H1 (cell line): ENCODE data around the gene DENND5B. TPM values are rescaled to one million over a fixed set of nuclear protein-coding genes. Genes with fewer than 3 reads are reported as not detected.

Experiments
- CTCF ChIA-PET: fragments of 300-600 bp; sonication (Branson Sonifier 250); formaldehyde crosslinking; loops from one replicate; lab custom pipeline; 2021; ENCODE audit not compliant: partially characterized antibody; lab: Charles Lee
- POLR2A ChIA-PET: fragments of 300-600 bp; sonication (Branson Sonifier 250); formaldehyde crosslinking; loops from one replicate; lab custom pipeline; 2021; ENCODE audit warnings: inconsistent platforms; ENCODE audit not compliant: partially characterized antibody; lab: Charles Lee
- DNase-seq, 2 experiments: peaks; one replicate each; pipeline versions ENCODE4 v3.0.0 to v3.0.0-alpha.2; 2010 to 2022; ENCODE audit warnings: low spot score in 2 of 2, low read depth in 1 of 2, mixed read lengths in 1 of 2
- FAIRE-seq: peaks from 2 replicates; lab custom pipeline; 2011; peaks lifted over from hg19 to GRCh38; lab: Jason Lieb, UNC
- H2AFZ ChIP-seq: 2 replicates; pipeline ENCODE4 v1.8.1; 2012; ENCODE audit warnings: low read length, inconsistent platforms
- H2AK5ac ChIP-seq: 2 replicates; pipeline ENCODE4 v1.6.1; 2013; ENCODE audit warnings: low read depth, low read length
- H2BK120ac ChIP-seq: replicated peaks from 2 replicates; pipeline ENCODE3; 2013; ENCODE audit warnings: low read depth, low read length, inconsistent platforms
- H2BK12ac ChIP-seq: 2 replicates; pipeline ENCODE4 v1.6.1; 2013; ENCODE audit warnings: low read depth, low read length
- H2BK15ac ChIP-seq: 2 replicates; pipeline ENCODE4 v1.6.1; 2013; ENCODE audit warnings: low read length
- H2BK20ac ChIP-seq: 2 replicates; pipeline ENCODE4 v1.6.1; 2013; ENCODE audit warnings: low read length
- H2BK5ac ChIP-seq: 2 replicates; pipeline ENCODE4 v1.6.1; 2013; ENCODE audit warnings: low read depth, low read length
- H3K14ac ChIP-seq: 2 replicates; pipeline ENCODE4 v1.6.1; 2013; ENCODE audit warnings: inconsistent platforms; ENCODE audit not compliant: insufficient read length
- H3K18ac ChIP-seq: 2 replicates; pipeline ENCODE4 v1.6.1; 2013; ENCODE audit warnings: low read length; ENCODE audit errors: extremely low read depth
- H3K23ac ChIP-seq: 2 replicates; pipeline ENCODE4 v1.6.1; 2013; ENCODE audit warnings: inconsistent platforms; ENCODE audit not compliant: insufficient read length
- H3K23me2 ChIP-seq: 2 replicates; pipeline ENCODE4 v1.6.1; 2013; ENCODE audit warnings: low read depth, low read length
- H3K27ac ChIP-seq: 2 replicates; pipeline ENCODE4 v1.6.1; 2011; ENCODE audit warnings: low read depth, low read length, inconsistent platforms
- H3K27me3 ChIP-seq, 4 experiments: replicated peaks in 1 of 4; 1 replicate in 1 of 4; 2 replicates in 3 of 4; pipeline versions ENCODE4 v1.6.1 to v1.8.1; 2011 to 2013; ENCODE audit warnings: low read length in 3 of 4, mild to moderate bottlenecking in 3 of 4, inconsistent platforms in 2 of 4, mixed read lengths in 2 of 4, moderate library complexity in 1 of 4; ENCODE audit not compliant: control insufficient read depth in 3 of 4, insufficient read depth in 3 of 4; ENCODE audit errors: extremely low read depth in 1 of 4
- H3K36me3 ChIP-seq, 4 experiments: 2 replicates each; pipeline versions ENCODE4 v1.6.1 to v1.8.1; 2011 to 2013; ENCODE audit warnings: mild to moderate bottlenecking in 4 of 4, low read length in 3 of 4, moderate library complexity in 2 of 4, control low read depth in 1 of 4, inconsistent platforms in 1 of 4; ENCODE audit not compliant: insufficient read depth in 4 of 4, control insufficient read depth in 2 of 4
- H3K4ac ChIP-seq: replicated peaks from 2 replicates; pipeline ENCODE3; 2013; ENCODE audit warnings: low read length, low read depth, mixed read lengths, inconsistent platforms; ENCODE audit not compliant: insufficient read length
- H3K4me1 ChIP-seq, 4 experiments: replicated peaks in 1 of 4; 1 replicate in 1 of 4; 2 replicates in 3 of 4; pipeline versions ENCODE4 v1.6.1 to v1.8.1; 2011 to 2013; ENCODE audit warnings: low read length in 3 of 4, inconsistent platforms in 2 of 4, mixed read lengths in 1 of 4; ENCODE audit not compliant: insufficient read depth in 4 of 4, control insufficient read depth in 3 of 4
- H3K4me2 ChIP-seq, 2 experiments: 2 replicates each; pipeline versions ENCODE4 v1.6.1 to v1.8.1; 2011 to 2013; ENCODE audit warnings: low read depth in 2 of 2, low read length in 2 of 2, control low read depth in 1 of 2, inconsistent platforms in 1 of 2, mild to moderate bottlenecking in 1 of 2; ENCODE audit not compliant: insufficient read depth in 1 of 2
- H3K4me3 ChIP-seq, 4 experiments: fragments of 200-600, 300-600 bp in 1 of 4; sonication (generic), shearing (Covaris generic), sonication (Bioruptor Twin) in 1 of 4; 2 replicates each; pipeline versions ENCODE4 v1.5.1 to v1.8.1; 2011 to 2016; ENCODE audit warnings: low read length in 4 of 4, low read depth in 3 of 4, control low read depth in 2 of 4, inconsistent platforms in 2 of 4, mild to moderate bottlenecking in 2 of 4, mixed read lengths in 1 of 4, moderate library complexity in 1 of 4; ENCODE audit not compliant: insufficient read depth in 2 of 4; ENCODE audit errors: extremely low read depth in 1 of 4
- H3K56ac ChIP-seq: replicated peaks from 2 replicates; pipeline ENCODE3; 2013; ENCODE audit warnings: low read depth, mild to moderate bottlenecking, mixed read lengths, low read length, inconsistent platforms; ENCODE audit not compliant: insufficient read length
- H3K79me1 ChIP-seq: 2 replicates; pipeline ENCODE4 v1.6.1; 2013; ENCODE audit warnings: low read depth, low read length, control low read depth
- H3K79me2 ChIP-seq, 2 experiments: 2 replicates each; pipeline versions ENCODE4 v1.6.1 to v1.8.1; 2012 to 2013; ENCODE audit warnings: low read length in 2 of 2, mild to moderate bottlenecking in 2 of 2, inconsistent platforms in 1 of 2; ENCODE audit not compliant: insufficient read depth in 2 of 2, control insufficient read depth in 1 of 2
- H3K9ac ChIP-seq, 4 experiments: replicated peaks in 1 of 4; 1 replicate in 1 of 4; 2 replicates in 3 of 4; pipeline versions ENCODE4 v1.6.1 to v1.8.1; 2011 to 2013; ENCODE audit warnings: low read depth in 3 of 4, low read length in 3 of 4, control low read depth in 2 of 4, mild to moderate bottlenecking in 2 of 4, moderate library complexity in 2 of 4, inconsistent platforms in 1 of 4; ENCODE audit errors: extremely low read depth in 1 of 4
- H3K9me3 ChIP-seq, 2 experiments: 2 replicates each; pipeline versions ENCODE4 v1.6.1 to v1.8.1; 2012 to 2013; ENCODE audit warnings: mild to moderate bottlenecking in 2 of 2, moderate library complexity in 2 of 2, control low read depth in 1 of 2, inconsistent platforms in 1 of 2, low read depth in 1 of 2, low read length in 1 of 2, mixed read lengths in 1 of 2; ENCODE audit not compliant: insufficient read depth in 2 of 2
- H4K20me1 ChIP-seq, 2 experiments: replicated peaks in 1 of 2; 2 replicates each; pipeline versions ENCODE3 to v1.8.1; 2011 to 2013; ENCODE audit warnings: inconsistent platforms in 2 of 2, low read length in 2 of 2, mild to moderate bottlenecking in 1 of 2; ENCODE audit not compliant: insufficient read depth in 2 of 2, control insufficient read depth in 1 of 2
- H4K5ac ChIP-seq: 2 replicates; pipeline ENCODE4 v1.6.1; 2013; ENCODE audit warnings: low read length, low read depth, mixed read lengths, inconsistent platforms; ENCODE audit not compliant: insufficient read length
- H4K8ac ChIP-seq: 2 replicates; pipeline ENCODE4 v1.8.0; 2013; ENCODE audit warnings: mild to moderate bottlenecking, moderate library complexity, low read length, inconsistent platforms; ENCODE audit not compliant: insufficient read depth; ENCODE audit errors: extremely low read depth
- H4K91ac ChIP-seq: replicated peaks from 2 replicates; pipeline ENCODE3; 2013; ENCODE audit warnings: low read length, mixed read lengths, inconsistent platforms; ENCODE audit not compliant: insufficient read length
- CHD1 ChIP-seq: IDR thresholded peaks from 2 replicates; pipeline ENCODE4 v1.6.1; 2012; ENCODE audit warnings: low read depth, low read length, improper control_type of control experiment
- HDAC2 ChIP-seq, 2 experiments: fragments of 300-600 bp in 1 of 2; sonication (generic) in 1 of 2; IDR thresholded peaks; 2 replicates each; pipeline ENCODE4 v1.6.1; 2011 to 2012; ENCODE audit warnings: low read depth in 2 of 2, low read length in 2 of 2, mild to moderate bottlenecking in 2 of 2, moderate library complexity in 2 of 2, borderline replicate concordance in 1 of 2, inconsistent platforms in 1 of 2
- POU5F1 ChIP-seq: IDR thresholded peaks from 2 replicates; pipeline ENCODE4 v1.6.1; 2011; ENCODE audit warnings: low read depth, mild to moderate bottlenecking, low read length, moderate library complexity
- TEAD4 ChIP-seq: IDR thresholded peaks from 2 replicates; pipeline ENCODE4 v1.6.1; 2012; ENCODE audit warnings: low read depth, low read length, inconsistent platforms, mixed read lengths
- WGBS, 2 experiments: shearing (Covaris generic) in 1 of 2; methylation state at CpG; one replicate each; pipeline versions ENCODE4 v1.1.6 to v1.1.7; 2013 to 2015; ENCODE audit warnings: low lambda C conversion rate in 2 of 2, mixed read lengths in 2 of 2, inconsistent platforms in 1 of 2, low coverage in 1 of 2, missing lambda C conversion rate in 1 of 2; ENCODE audit not compliant: insufficient replicate concordance in 2 of 2, insufficient coverage in 1 of 2, insufficient read length in 1 of 2; ENCODE audit errors: extremely low coverage in 1 of 2, missing lambda C conversion rate in 1 of 2; 5-methylcytosine and 5-hydroxymethylcytosine counted together
- polyA plus RNA-seq, 7 experiments: library from polyadenylated mRNA; depleted of rRNA in 3 of 7; stranded (reverse) in 5 of 7; unstranded in 2 of 7; fragments of >200 nt in 5 of 7; fragments of 200-250 nt in 2 of 7; gene quantifications; 1 replicate in 5 of 7; 2 replicates in 1 of 7; 4 replicates in 1 of 7; pipeline versions ENCODE4 v1.2.1 to v1.2.3, GENCODE V29; 2011 to 2013; ENCODE audit warnings: missing spikeins in 2 of 7, mixed read lengths in 2 of 7
- total RNA-seq: library from RNA; stranded (reverse); fragmentation: NEBNext Ultra II Directional; extraction: Animal tissue kit (Norgen Biotek cat#: 25700); gene quantifications from 2 replicates; pipeline ENCODE4 v1.2.1, GENCODE V29; 2021

Gene DENND5B
- total and polyA plus RNA-seq, 2 of the 8 experiments (the other 6 are each of a cell fraction or from before 2014, with no cell fraction given): 13.4 to 20.2 TPM

DNA sequence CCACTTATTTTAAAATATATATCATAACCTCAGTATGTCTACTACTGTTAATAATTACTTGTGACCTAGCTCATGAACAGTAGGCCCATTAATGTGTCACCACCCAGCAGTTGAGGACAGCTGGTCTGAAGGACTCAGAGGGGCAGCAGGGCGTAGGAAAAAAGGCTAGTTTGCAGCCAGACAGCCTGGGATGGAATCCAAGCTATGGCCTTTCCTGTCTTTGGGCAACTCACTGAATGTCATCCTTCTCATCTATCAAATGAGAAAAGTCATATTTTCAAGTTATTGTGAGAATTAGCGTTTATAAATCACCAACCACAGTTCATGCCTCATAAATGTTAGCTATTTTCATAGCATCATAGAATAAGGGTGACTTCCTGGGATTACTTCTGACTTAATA lies 12.3 kb downstream of the DENND5B start:
- H3K9me3 ChIP-seq: no peaks in the 10 kb centered on the region
- H2BK15ac ChIP-seq: no peak overlapping the region
- no peaks in the 10 kb centered on the region for H3K79me1 ChIP-seq
- no peak overlapping the region for H3K23ac ChIP-seq
- H2AFZ ChIP-seq: no peak overlapping the region
- H3K79me2 ChIP-seq: peaks cover 0 to 51% of the 10 kb centered on the region in 2 experiments; a peak in 2 of 4 replicates
- H4K91ac ChIP-seq: no peak overlapping the region
- no peak for FAIRE-seq
- H4K20me1 ChIP-seq: no peaks in the 10 kb centered on the region
- H2AK5ac ChIP-seq: no peak overlapping the region
- no peak overlapping the region for H3K9ac ChIP-seq
- TF ChIP-seq POU5F1 (no peak), CHD1 (no peak), HDAC2 (IDR thresholded peaks at IDR 0.05; ENCODE audit: borderline replicate concordance in 1 of 2, low read depth in 2 of 2, low read length in 2 of 2) (no peak), TEAD4 (no peak)
- TF ChIP-seq, all 59 proteins: peak for 0
- DNase-seq: no peak
- H3K23me2 ChIP-seq: no peaks in the 10 kb centered on the region
- ChIA-PET CTCF (interaction anchor here (1.0 to 1.6 kb wide), 3 partner anchors 13 to 306 kb away, joined by 3 read pairs; no protein-coding TSS in a partner anchor), POLR2A (interaction anchor here (1.1 to 1.2 kb wide), 2 partner anchors 12 to 17 kb away, joined by 5 to 6 read pairs; partner anchors contain the start of gene DENND5B)
- no peak overlapping the region for H2BK12ac ChIP-seq
- 76% methylated on average over 2 of the region's 2 CpGs; no CpG with 5 or more reads in 1 of the 2 experiments for WGBS, 2 experiments
- no peak overlapping the region for H2BK120ac ChIP-seq
- H4K5ac ChIP-seq: no peak overlapping the region
- no peak overlapping the region for H3K4me3 ChIP-seq
- no peak overlapping the region for H4K8ac ChIP-seq
- no peak overlapping the region for H3K4me2 ChIP-seq
- H3K36me3 ChIP-seq: no peaks in the 10 kb centered on the region
- H3K18ac ChIP-seq: no peak overlapping the region
- no peaks in the 10 kb centered on the region for H3K27me3 ChIP-seq
- H2BK20ac ChIP-seq: no peak overlapping the region
- H3K27ac ChIP-seq: no peak overlapping the region
- no peak overlapping the region for H2BK5ac ChIP-seq
- no peak overlapping the region for H3K4ac ChIP-seq
- no peak overlapping the region for H3K14ac ChIP-seq
- H3K56ac ChIP-seq: no peak overlapping the region
- peaks cover 0 to 3% (median 0%) of the 10 kb centered on the region in 4 experiments; a peak in 2 of 7 replicates for H3K4me1 ChIP-seq
